Large intestine (tissue), 3 donors: ENCODE data around the gene SULF2. TPM values are rescaled to one million over a fixed set of nuclear protein-coding genes. Genes with fewer than 3 reads are reported as not detected.

Source experiments
- DNase-seq, 2 donors: peaks; one replicate each; pipeline versions ENCODE4 v3.0.0 to v3.0.0-alpha.2; 2013
- H3K27ac ChIP-seq: one replicate; pipeline ENCODE4 v1.5.1; 2013; ENCODE audit warnings: low read length
- H3K27me3 ChIP-seq: 2 replicates; pipeline ENCODE4 v1.6.1; 2013; ENCODE audit warnings: low read length; ENCODE audit not compliant: control insufficient read depth, insufficient read depth
- H3K36me3 ChIP-seq: 2 replicates; pipeline ENCODE4 v1.6.1; 2013; ENCODE audit warnings: low read length; ENCODE audit not compliant: control insufficient read depth, insufficient read depth
- H3K4me1 ChIP-seq: one replicate; pipeline ENCODE4 v1.6.1; 2013; ENCODE audit warnings: low read length; ENCODE audit not compliant: control insufficient read depth, insufficient read depth
- H3K4me3 ChIP-seq: one replicate; pipeline ENCODE4 v1.5.1; 2013; ENCODE audit warnings: low read length
- H3K9me3 ChIP-seq: one replicate; pipeline ENCODE4 v1.6.1; 2013; ENCODE audit warnings: mild to moderate bottlenecking, low read depth, low read length, moderate library complexity; ENCODE audit not compliant: control insufficient read depth
- WGBS: methylation state at CpG from one replicate; pipeline ENCODE4 v1.1.5; 2013; ENCODE audit warnings: low lambda C conversion rate; ENCODE audit not compliant: insufficient coverage; 5-methylcytosine and 5-hydroxymethylcytosine counted together
- polyA plus RNA-seq: library from polyadenylated mRNA; unstranded; fragments of 120-200 nt; gene quantifications from one replicate; pipeline ENCODE4 v1.2.1, GENCODE V29; 2013

The SULF2 gene
- polyA plus RNA-seq, 1 donor: 51.7 TPM

DNA sequence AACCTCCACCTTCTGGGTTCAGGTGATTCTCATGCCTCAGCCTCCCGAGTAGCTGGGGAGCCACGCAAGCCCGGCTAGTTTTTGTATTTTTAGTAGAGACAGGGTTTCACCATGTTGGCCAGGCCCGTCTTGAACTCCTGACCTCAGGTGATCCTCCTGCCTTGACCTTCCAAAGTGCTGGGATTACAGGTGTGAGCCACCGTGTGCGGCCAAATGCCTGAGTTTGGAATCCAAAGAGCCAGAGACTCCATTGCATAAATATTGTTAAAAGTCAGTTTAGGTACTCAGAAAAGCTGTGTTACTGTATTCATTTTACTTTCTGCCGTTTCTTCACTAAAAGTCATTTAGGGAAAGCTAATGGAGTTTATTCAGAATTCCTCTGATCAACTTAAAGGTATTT is 137.3 kb downstream of the SULF2 start:
- peaks cover 55% of the 10 kb centered on the region for H3K36me3 ChIP-seq

DNA sequence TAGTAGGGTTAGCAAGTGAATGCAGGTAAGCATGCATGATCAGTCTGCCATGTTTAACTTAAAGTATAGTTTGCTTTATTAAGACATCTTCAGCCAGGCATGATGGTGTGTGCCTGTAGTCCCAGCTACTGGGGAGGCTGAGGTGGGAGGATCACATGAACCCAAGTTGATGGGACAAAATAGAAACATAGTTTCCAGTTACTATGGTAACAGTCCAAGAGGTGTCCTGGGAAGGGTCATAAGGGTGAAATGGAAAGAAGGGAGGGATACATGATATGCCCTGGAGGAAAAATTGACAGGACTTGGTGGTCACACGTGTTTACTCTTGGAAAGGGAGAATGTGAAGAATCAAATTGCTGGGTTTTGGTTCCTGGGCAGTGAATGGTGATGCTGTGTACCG is 139.6 kb downstream of the SULF2 start:
- H3K4me1 ChIP-seq: no peaks in the 10 kb centered on the region
- no peaks in the 10 kb centered on the region for H3K9me3 ChIP-seq
- H3K27ac ChIP-seq: no peak overlapping the region
- peaks cover 45% of the 10 kb centered on the region for H3K36me3 ChIP-seq
- DNase-seq: no peak
- no peaks in the 10 kb centered on the region for H3K27me3 ChIP-seq
- 100% methylated on average over 1 of the region's 2 CpGs for WGBS
- no peak overlapping the region for H3K4me3 ChIP-seq

More for the DNA sequence above, 137.3 kb downstream of the SULF2 start:
- no peaks in the 10 kb centered on the region for H3K4me1 ChIP-seq
- no peaks in the 10 kb centered on the region for H3K9me3 ChIP-seq
- DNase-seq: no peak
- H3K27me3 ChIP-seq: no peaks in the 10 kb centered on the region
- WGBS: 86% methylated on average over 1 of the region's 7 CpGs
- H3K4me3 ChIP-seq: no peak overlapping the region
- no peak overlapping the region for H3K27ac ChIP-seq

DNA sequence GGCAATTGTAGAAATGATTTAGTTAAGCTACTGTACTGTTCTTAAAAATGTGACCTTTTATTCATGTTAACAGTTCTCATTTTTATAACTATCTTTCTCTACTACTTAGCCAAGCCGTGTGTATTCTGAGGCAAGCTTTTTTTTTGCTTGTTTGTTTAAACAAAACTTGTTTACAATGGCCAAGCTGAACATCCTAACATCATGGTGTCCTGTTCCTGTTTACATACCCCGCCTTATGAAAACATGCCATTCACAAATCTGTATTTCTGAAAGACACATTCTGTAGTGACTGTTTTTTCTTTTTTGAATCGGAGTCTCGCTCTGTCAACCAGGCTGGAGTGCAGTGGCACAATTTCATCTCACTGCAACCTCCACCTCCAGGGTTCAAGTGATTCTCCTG is 142.7 kb downstream of the SULF2 start:
- H3K27me3 ChIP-seq: no peaks in the 10 kb centered on the region
- no peaks in the 10 kb centered on the region for H3K9me3 ChIP-seq
- peaks cover 55% of the 10 kb centered on the region for H3K36me3 ChIP-seq
- DNase-seq: no peak
- no peak overlapping the region for H3K27ac ChIP-seq
- H3K4me3 ChIP-seq: no peak overlapping the region
- 57% methylated on average over 1 of the region's 4 CpGs for WGBS
- H3K4me1 ChIP-seq: no peaks in the 10 kb centered on the region

DNA sequence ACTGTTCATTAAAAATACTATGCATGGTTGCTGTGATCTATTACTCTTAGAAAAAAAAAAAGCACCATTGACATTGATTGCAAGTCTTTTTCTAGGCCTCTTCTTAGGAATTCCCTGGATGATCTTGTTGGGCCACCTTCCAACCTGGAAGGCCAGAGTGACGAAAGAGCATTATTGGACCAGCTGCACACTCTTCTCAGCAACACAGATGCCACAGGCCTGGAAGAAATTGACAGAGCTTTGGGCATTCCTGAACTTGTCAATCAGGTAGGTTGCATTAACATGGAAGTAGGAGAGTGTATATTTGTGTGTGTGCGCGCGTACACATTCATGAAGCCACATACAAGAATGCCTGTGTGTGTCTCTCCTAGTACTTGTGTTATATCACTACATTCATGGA is 143.2 kb downstream of the SULF2 start:
- H3K4me1 ChIP-seq: no peaks in the 10 kb centered on the region
- peaks cover 56% of the 10 kb centered on the region for H3K36me3 ChIP-seq
- H3K4me3 ChIP-seq: no peak overlapping the region
- H3K27me3 ChIP-seq: no peaks in the 10 kb centered on the region
- H3K9me3 ChIP-seq: no peaks in the 10 kb centered on the region
- DNase-seq: no peak
- H3K27ac ChIP-seq: no peak overlapping the region
- no CpG with 5 or more reads among the region's 4 CpGs for WGBS

DNA sequence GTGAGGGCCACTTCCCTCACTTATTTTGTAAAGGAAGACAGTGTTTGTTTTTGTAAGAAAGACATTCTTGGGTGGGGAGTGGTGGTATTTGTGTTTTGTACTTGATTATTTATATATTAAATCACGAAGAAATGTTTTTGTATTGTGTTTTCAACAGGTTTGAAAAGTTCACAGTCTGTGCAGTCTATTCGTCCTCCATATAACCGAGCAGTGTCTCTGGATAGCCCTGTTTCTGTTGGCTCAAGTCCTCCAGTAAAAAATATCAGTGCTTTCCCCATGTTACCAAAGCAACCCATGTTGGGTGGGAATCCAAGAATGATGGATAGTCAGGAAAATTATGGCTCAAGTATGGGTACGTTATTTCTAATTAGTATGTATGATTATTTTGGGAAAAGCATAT is 146.4 kb downstream of the SULF2 start:
- Histone ChIP-seq H3K9me3 (no peaks in the 10 kb centered on the region), H3K27me3 (no peaks in the 10 kb centered on the region), H3K27ac (no peak overlapping the region), H3K4me3 (no peak overlapping the region), H3K4me1 (no peaks in the 10 kb centered on the region), H3K36me3 (peaks cover 53% of the 10 kb centered on the region)
- 65% methylated on average over 2 of the region's 4 CpGs for WGBS
- no peak for DNase-seq

DNA sequence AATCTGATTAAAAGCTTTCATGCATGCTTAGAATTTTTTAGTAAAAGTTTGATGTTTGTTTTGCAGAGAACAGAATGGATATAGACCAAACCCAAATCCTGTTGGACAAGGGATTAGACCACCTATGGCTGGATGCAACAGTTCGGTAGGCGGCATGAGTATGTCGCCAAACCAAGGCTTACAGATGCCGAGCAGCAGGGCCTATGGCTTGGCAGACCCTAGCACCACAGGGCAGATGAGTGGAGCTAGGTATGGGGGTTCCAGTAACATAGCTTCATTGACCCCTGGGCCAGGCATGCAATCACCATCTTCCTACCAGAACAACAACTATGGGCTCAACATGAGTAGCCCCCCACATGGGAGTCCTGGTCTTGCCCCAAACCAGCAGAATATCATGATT is 150.0 kb downstream of the SULF2 start:
- Histone ChIP-seq H3K27me3 (no peaks in the 10 kb centered on the region), H3K36me3 (peaks cover 50% of the 10 kb centered on the region), H3K27ac (no peak overlapping the region), H3K9me3 (no peaks in the 10 kb centered on the region), H3K4me3 (no peak overlapping the region), H3K4me1 (no peaks in the 10 kb centered on the region)
- no peak for DNase-seq
- no CpG with 5 or more reads among the region's 4 CpGs for WGBS

DNA sequence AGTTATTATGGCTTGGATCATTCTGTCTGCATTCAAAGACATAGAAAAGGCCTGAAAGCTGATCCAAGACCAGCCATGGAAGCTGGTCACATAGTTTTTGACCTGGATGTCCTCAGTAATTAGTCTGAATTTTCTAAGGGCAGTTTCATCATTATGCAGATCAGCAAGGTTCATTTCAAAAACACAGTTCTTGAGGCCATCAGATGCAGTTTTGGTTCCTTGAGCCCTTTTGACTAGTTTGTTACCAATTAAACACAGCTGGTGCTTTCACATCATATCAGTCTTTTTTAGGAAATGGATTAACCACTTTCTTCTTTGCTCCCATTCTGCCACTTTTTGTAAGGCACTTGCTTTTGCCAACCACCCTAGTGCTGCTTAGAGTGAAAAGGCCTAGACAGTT is 154.2 kb downstream of the SULF2 start:
- H3K4me1 ChIP-seq: no peaks in the 10 kb centered on the region
- H3K36me3 ChIP-seq: peaks cover 28% of the 10 kb centered on the region

DNA sequence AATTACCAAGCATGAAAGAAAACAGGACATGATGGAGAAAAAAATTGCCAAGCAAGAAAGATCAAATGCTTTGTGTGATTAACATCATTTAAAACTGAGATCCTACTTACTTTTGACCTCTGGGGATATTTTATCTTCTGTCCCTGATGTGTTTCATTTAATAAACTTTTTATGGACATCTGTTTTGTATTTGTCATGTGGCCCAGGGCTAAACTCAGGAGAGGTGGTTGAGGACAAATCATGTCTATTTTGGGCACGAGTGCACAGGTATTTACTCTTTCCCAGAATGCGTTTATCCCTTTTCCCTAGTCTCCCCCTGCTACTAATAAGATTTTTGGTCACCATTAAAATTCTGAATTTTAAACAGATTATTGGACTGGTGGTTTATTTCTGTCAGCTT is 155.4 kb downstream of the SULF2 start:
- no peak for DNase-seq
- peaks cover 18% of the 10 kb centered on the region for H3K36me3 ChIP-seq
- WGBS: no CpG with 5 or more reads among the region's 2 CpGs
- H3K9me3 ChIP-seq: no peaks in the 10 kb centered on the region
- H3K27me3 ChIP-seq: no peaks in the 10 kb centered on the region
- no peak overlapping the region for H3K27ac ChIP-seq
- no peaks in the 10 kb centered on the region for H3K4me1 ChIP-seq
- H3K4me3 ChIP-seq: no peak overlapping the region

More for the DNA sequence above, 154.2 kb downstream of the SULF2 start:
- Histone ChIP-seq H3K27me3 (no peaks in the 10 kb centered on the region), H3K4me3 (no peak overlapping the region), H3K27ac (no peak overlapping the region), H3K9me3 (no peaks in the 10 kb centered on the region)
- DNase-seq: no peak

DNA sequence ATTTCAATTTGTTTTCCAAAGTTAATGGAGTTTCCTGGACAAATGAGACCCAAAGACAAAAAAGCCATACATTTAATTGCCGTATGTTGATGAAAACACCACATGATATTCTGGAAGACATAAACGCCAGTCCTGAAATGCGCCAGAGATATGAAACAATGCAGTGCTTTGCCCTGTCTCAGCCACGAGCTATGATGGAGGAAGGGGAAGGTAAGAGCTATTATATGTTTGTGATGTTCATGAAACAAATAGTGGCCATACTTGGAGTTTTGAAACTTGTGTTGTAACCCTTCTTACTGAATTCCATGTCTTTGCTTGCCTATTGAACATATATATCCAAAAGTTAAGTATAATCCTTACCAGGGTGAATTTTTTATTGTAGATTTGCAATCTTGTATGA is 157.7 kb downstream of the SULF2 start:
- no peaks in the 10 kb centered on the region for H3K4me1 ChIP-seq
- no peaks in the 10 kb centered on the region for H3K27me3 ChIP-seq
- H3K4me3 ChIP-seq: no peak overlapping the region
- H3K27ac ChIP-seq: no peak overlapping the region
- 100% methylated on average over 1 of the region's 4 CpGs for WGBS
- H3K36me3 ChIP-seq: peaks cover 23% of the 10 kb centered on the region
- H3K9me3 ChIP-seq: no peaks in the 10 kb centered on the region
- no peak for DNase-seq

DNA sequence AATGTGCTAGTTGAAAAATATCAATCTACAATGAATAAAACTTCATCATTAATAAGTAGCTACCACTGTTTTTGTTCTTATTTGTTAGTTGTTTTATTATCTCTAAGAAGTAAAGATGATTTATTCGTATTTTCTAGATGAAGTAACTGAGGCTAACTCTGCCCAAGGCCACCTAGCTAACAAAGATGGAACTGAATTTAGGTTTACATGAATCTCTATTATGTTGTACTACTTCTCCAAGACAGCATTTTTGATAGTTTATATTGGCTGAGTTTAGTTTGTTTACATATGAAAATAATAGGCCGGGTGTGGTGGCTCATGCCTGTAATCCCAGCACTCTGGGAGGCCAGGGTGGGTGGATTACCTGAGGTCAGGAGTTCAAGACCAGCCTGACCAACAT is 162.1 kb downstream of the SULF2 start:
- Histone ChIP-seq H3K4me3 (no peak overlapping the region), H3K27me3 (no peaks in the 10 kb centered on the region), H3K36me3 (peaks cover 13% of the 10 kb centered on the region), H3K9me3 (no peaks in the 10 kb centered on the region), H3K4me1 (no peaks in the 10 kb centered on the region), H3K27ac (no peak overlapping the region)
- WGBS: 100% methylated on average over 1 of the region's 2 CpGs
- DNase-seq: no peak

DNA sequence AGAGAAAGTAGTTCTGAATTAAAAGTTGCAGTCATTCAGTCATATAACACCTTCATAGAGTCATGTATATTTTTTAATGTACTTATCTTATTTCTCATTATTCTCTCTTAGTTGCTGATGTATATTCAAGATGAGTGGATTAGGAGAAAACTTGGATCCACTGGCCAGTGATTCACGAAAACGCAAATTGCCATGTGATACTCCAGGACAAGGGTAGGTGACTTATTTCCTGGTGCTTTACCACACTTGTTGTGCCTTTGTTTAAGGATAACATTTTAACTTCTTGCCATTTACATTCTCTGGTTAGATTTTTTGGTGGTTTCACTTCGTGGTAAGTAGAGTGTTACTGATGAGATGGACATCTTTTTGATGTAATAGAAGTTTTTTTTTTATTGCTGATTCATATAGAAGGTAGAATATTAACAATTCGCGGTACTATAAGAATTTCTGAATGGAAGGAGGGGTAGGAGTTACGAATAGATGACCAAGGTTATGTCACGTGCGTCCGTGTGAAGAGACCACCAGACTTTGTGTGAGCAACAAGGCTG is 163.1 kb downstream of the SULF2 start:
- Histone ChIP-seq H3K27ac (no peak overlapping the region), H3K27me3 (no peaks in the 10 kb centered on the region)
- WGBS: 100% methylated on average over 1 of the region's 9 CpGs

More for the DNA sequence above, 163.1 kb downstream of the SULF2 start:
- DNase-seq: no peak
- Histone ChIP-seq H3K36me3 (peaks cover 8% of the 10 kb centered on the region), H3K9me3 (no peaks in the 10 kb centered on the region), H3K4me3 (no peak overlapping the region), H3K4me1 (no peaks in the 10 kb centered on the region)
